Forelimb muscle (tissue), 1 donor: ENCODE measurements around the gene KIR2DL4. TPM values are rescaled to one million over a fixed set of nuclear protein-coding genes. Genes with fewer than 3 reads are reported as not detected.
"Not testable (repeated sequence)": the region's sequence is repeated elsewhere in the genome, so short reads cannot be mapped to it uniquely, and the experiment has no call there.

Source experiments
- DNase-seq: peaks from one replicate; pipeline ENCODE4 v3.0.0-alpha.2; 2013; ENCODE audit warnings: low read depth
- polyA plus RNA-seq: library from polyadenylated mRNA; unstranded; fragments of 120-200 nt; gene quantifications from one replicate; pipeline ENCODE4 v1.2.1, GENCODE V29; 2013; ENCODE audit not compliant: insufficient read length

The KIR2DL4 gene
- polyA plus RNA-seq, 1 donor: not detected

GRCh38 chr19:54804571-54804970 lies 1.2 kb downstream of the KIR2DL4 start:
- no peak for DNase-seq

GRCh38 chr19:54805665-54806515 lies 2.5 kb downstream of the KIR2DL4 start:
- no peak for DNase-seq

GRCh38 chr19:54806516-54806838 lies 3.1 kb downstream of the KIR2DL4 start:
- no peak for DNase-seq

GRCh38 chr19:54814571-54814970 lies 11.2 kb downstream of the KIR2DL4 start:
- DNase-seq: not testable (repeated sequence)

DNA sequence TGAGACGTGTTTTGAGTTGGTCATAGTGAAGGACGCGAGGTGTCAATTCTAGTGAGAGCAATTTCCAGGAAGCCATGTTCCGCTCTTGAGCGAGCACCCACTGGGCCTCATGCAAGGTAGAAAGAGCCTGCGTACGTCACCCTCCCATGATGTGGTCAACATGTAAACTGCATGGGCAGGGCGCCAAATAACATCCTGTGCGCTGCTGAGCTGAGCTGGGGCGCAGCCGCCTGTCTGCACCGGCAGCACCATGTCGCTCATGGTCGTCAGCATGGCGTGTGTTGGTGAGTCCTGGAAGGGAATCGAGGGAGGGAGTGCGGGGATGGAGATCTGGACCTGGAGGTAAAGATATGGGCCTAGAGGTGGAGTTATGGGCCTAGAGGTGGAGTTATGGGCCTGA lies 12.8 kb downstream of the KIR2DL4 start, which contains the start of gene KIR3DL1:
TSS of gene KIR3DL1 (plus strand) at position 218 of the 400 bp plus-strand sequence.
- DNase-seq: not testable (repeated sequence)

DNA sequence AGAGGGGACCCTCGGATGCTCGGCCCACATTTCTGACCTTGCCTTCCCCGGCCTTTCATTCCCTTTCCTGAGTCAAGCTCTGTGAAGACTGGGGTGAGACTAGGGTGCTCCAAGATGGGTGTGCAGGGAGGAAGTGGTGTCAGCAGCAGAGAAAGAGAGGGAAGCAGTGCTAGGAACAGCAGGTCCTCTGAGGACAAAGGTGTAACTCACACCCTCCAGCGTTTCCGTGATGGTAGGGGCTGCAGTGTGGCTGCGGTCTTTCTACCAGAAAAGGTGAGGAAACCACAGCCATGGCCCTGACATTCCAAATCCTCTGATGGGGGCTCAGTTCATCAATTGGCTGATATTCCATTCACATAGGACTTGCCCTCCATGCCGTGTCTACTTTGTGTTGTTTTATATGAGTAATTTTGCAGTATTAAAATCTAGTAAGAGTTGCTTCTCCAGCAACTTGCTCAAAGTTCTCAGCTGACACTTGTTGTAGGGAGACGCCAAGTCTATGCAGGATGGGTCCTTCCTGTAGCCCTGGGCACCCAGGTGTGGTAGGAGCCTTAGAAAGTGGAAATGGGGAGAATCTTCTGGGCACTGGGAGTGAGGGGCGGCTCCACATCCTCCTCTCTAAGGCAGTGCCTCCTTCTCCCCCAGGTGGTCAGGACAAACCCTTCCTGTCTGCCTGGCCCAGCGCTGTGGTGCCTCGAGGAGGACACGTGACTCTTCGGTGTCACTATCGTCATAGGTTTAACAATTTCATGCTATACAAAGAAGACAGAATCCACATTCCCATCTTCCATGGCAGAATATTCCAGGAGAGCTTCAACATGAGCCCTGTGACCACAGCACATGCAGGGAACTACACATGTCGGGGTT lies 14.5 kb downstream of the KIR2DL4 start:
- DNase-seq: no peak

- not testable (repeated sequence) for DNase-seq
Observed at GRCh38 chr19:54824416-54824815, 21.0 kb downstream of the KIR2DL4 start.

- not testable (repeated sequence) for DNase-seq
Observed at GRCh38 chr19:54825326-54825725, 21.9 kb downstream of the KIR2DL4 start.

GRCh38 chr19:54828064-54828463 lies 24.7 kb downstream of the KIR2DL4 start:
- DNase-seq: not testable (repeated sequence)

DNA sequence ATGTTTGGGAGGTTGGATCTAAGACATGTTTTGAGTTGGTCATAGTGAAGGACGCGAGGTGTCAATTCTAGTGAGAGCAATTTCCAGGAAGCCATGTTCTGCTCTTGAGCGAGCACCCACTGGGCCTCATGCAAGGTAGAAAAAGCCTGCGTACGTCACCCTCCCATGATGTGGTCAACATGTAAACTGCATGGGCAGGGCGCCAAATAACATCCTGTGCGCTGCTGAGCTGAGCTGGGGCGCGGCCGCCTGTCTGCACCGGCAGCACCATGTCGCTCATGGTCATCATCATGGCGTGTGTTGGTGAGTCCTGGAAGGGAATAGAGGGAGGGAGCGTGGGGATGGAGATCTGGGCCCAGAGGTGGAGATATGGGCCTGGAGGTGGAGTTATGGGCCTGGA lies 29.1 kb downstream of the KIR2DL4 start, which contains the start of gene KIR2DS4:
TSS of gene KIR2DS4 (plus strand) at position 181 of the 400 bp plus-strand sequence.
- not testable (repeated sequence) for DNase-seq

GRCh38 chr19:54835126-54835525 lies 31.7 kb downstream of the KIR2DL4 start:
- not testable (repeated sequence) for DNase-seq

GRCh38 chr19:54837522-54837921 lies 34.1 kb downstream of the KIR2DL4 start:
- not testable (repeated sequence) for DNase-seq

DNA sequence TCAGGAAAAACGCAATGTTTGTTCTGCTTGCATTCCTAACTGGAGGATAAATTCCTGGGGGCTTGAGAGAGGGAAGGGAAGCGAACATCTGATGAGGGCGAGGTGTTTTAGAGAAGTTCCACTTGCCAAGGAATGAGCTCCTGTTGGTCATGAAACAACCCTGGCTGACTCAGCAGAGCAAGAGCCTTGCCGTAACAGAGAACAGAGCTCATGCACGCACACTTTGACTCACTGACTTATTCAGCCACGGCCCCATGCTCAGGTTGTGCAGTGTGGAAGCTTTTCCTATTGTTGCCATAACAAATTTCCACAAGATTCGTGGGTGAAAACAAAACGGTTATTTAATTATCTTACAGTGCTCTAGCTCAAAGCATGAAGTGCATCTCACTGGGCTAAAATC lies 39.8 kb downstream of the KIR2DL4 start:
- DNase-seq: not testable (repeated sequence)

- DNase-seq: not testable (repeated sequence)
Observed at GRCh38 chr19:54850061-54850640, 46.7 kb downstream of the KIR2DL4 start, which contains the start of gene KIR3DL2. Gene KIR3DL2, plus strand, starts transcription at chr19:54850443. Its CDS starts 33 bp downstream, at chr19:54850476.

- DNase-seq: no peak
Observed at GRCh38 chr19:54850930-54851329, 47.5 kb downstream of the KIR2DL4 start.

DNA sequence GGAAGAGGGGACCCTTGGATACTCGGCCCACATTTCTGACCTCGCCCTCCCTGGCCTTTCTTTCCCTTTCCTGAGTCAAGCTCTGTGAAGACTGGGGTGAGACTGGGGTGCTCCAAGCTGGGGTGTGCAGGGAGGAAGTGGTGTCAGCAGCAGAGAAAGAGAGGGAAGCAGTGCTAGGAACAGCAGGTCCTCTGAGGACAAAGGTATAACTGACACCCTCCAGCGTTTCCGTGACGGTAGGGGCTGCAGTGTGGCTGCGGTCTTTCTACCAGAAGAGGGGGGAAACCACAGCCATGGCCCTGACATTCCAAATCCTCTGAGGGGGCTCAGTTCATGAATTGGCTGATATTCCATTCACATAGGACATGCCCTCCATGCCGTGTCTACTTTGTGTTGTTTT lies 47.9 kb downstream of the KIR2DL4 start:
- no peak for DNase-seq

DNA sequence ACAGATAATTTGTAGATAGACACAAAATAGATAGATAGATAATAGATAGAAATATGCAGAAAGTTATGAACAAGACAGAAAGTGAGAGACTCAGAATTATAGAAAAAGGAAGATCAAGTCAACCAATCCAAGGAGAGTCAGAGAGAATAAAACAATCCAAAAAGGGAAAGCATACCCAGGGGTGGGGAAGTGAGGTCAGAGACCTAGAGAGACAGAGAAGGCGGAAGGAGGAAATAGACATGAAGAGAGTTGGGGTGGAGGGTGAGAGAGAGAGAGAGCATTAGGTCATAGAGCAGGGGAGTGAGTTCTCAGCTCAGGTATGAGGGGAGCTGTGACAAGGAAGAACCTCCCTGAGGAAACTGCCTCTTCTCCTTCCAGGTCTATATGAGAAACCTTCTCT lies 51.8 kb downstream of the KIR2DL4 start:
- not testable (repeated sequence) for DNase-seq

GRCh38 chr19:54858476-54858875 lies 55.1 kb downstream of the KIR2DL4 start:
- DNase-seq: not testable (repeated sequence)

DNA sequence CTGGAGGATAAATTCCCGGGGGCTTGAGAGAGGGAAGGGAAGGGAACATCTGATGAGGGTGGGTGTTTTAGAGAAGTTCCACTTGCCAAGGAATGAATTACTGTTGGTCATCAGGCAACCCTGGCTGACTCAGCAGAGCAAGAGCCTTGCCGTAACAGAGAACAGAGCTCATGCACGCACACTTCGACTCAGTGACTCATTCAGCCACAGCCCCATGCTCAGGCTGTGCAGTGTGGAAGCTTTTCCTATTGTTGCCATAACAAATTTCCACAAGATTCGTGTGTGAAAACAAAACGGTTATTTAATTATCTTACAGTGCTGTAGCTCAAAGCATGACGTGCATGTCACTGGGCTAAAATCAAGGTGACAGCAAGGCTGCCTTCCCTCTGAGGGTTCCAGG lies 56.0 kb downstream of the KIR2DL4 start:
- not testable (repeated sequence) for DNase-seq

DNA sequence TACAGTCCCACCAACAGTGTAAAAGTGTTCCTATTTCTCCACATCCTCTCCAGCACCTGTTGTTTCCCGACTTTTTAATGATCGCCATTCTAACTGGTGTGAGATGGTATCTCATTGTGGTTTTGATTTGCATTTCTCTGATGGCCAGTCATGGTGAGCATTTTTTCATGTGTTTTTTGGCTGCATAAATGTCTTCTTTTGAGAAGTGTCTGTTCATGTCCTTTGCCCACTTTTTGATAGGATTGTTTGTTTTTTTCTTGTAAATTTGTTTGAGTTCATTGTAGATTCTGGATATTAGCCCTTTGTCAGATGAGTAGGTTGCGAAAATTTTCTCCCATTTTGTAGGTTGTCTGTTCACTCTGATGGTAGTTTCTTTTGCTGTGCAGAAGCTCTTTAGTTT lies 60.0 kb downstream of the KIR2DL4 start:
- not testable (repeated sequence) for DNase-seq
